ENCODE data around the gene TNNI2.

GRCh38 chr11:1879941-1880720 lies 41.4 kb downstream of the TNNI2 start:
- TF ChIP-seq ZNF274 (IDR thresholded peaks at IDR 0.05; ENCODE audit: low read depth, low read length) (no peak), YY1 (IDR thresholded peaks at IDR 0.05; ENCODE audit: insufficient read depth, insufficient read length) (no peak)
